ENCODE results near the gene PDE4B. TPM values are rescaled to one million over a fixed set of nuclear protein-coding genes. Genes with fewer than 3 reads are reported as not detected.

The PDE4B gene
- total RNA-seq, 1 experiment from 2014 or later, result 1.4 TPM

- peak; percentile 66 for ATAC-seq
These were observed 548.9 kb downstream of the PDE4B start for GRCh38 chr1:66341446-66342089.

GRCh38 chr1:66342707-66343106 lies 550.0 kb downstream of the PDE4B start:
- H3K79me2 ChIP-seq (ENCODE audit: low read length), result no peaks in the 10 kb centered on the region
- no peak overlapping the region for H3K9ac ChIP-seq (ENCODE audit: low read length)
- H3K9me3 ChIP-seq (ENCODE audit: low read length), result no peaks in the 10 kb centered on the region
- no peak overlapping the region for H3K27ac ChIP-seq (ENCODE audit: low read length)
- H3F3A ChIP-seq (ENCODE audit: low read length, unreplicated experiment), result no peaks in the 10 kb centered on the region
- H3K27me3 ChIP-seq (ENCODE audit: low read length), result no peaks in the 10 kb centered on the region
- ChIA-PET CTCF (no interaction called here), POLR2A (ENCODE audit: unreplicated experiment) (interaction anchor here (0.6 kb wide), 1 partner anchor 48 kb away, joined by 3 read pairs; no protein-coding TSS in a partner anchor)
- peaks cover 26% of the 10 kb centered on the region for H3K4me1 ChIP-seq (ENCODE audit: insufficient read depth, low read length)
- no TSS peak for BruUV-seq (replicated peaks)
- DNase-seq (no peak), ATAC-seq (no peak)
- intact Hi-C loops (cut with micrococcal nuclease), result no loop called here
- H3K36me3 ChIP-seq (ENCODE audit: low read depth, low read length), result no peaks in the 10 kb centered on the region
- no peak overlapping the region for H3K4me2 ChIP-seq (ENCODE audit: low read length)
- TF ChIP-seq EZH2 (IDR thresholded peaks at IDR 0.05; ENCODE audit: low read length, unreplicated experiment) (no peak), EZH2phosphoT487 (IDR thresholded peaks at IDR 0.05; ENCODE audit: borderline replicate concordance, low read length) (no peak), CTCF (conservative IDR thresholded peaks at IDR 0.05; ENCODE audit: low read depth, low read length) (no peak)
- no peaks in the 10 kb centered on the region for H4K20me1 ChIP-seq (ENCODE audit: low read length)
- H2AFZ ChIP-seq (ENCODE audit: low read length), result no peak overlapping the region
- no peak overlapping the region for H3K4me3 ChIP-seq (ENCODE audit: low read length)
- no peaks in the 10 kb centered on the region for H3K9me2 ChIP-seq (replicated peaks; ENCODE audit: low read length)

More at GRCh38 chr1:66341446-66342089, 548.9 kb downstream of the PDE4B start:
- H3K27ac ChIP-seq (ENCODE audit: low read length), result peak overlapping the region; percentile 48
- no peaks in the 10 kb centered on the region for H3F3A ChIP-seq (ENCODE audit: low read length, unreplicated experiment)
- H3K79me2 ChIP-seq (ENCODE audit: low read length), result no peaks in the 10 kb centered on the region
- H3K27me3 ChIP-seq (ENCODE audit: low read length), result no peaks in the 10 kb centered on the region
- POLR2A ChIA-PET (ENCODE audit: unreplicated experiment), result interaction anchor here (0.6 to 0.7 kb wide), 2 partner anchors 11 to 68 kb away, joined by 3 to 4 read pairs; no protein-coding TSS in a partner anchor
- no peak for TF ChIP-seq EZH2 (IDR thresholded peaks at IDR 0.05; ENCODE audit: low read length, unreplicated experiment)
- no peak for TF ChIP-seq CTCF (conservative IDR thresholded peaks at IDR 0.05; ENCODE audit: low read depth, low read length)
- TF ChIP-seq EZH2phosphoT487 (IDR thresholded peaks at IDR 0.05; ENCODE audit: borderline replicate concordance, low read length), result no peak
- H3K9ac ChIP-seq (ENCODE audit: low read length), result no peak overlapping the region
- H4K20me1 ChIP-seq (ENCODE audit: low read length), result no peaks in the 10 kb centered on the region
- intact Hi-C loops (cut with micrococcal nuclease), result no loop called here
- no TSS peak for BruUV-seq (replicated peaks)
- H3K9me3 ChIP-seq (ENCODE audit: low read length), result no peaks in the 10 kb centered on the region
- H3K4me1 ChIP-seq (ENCODE audit: insufficient read depth, low read length), result peaks cover 21% of the 10 kb centered on the region
- H3K4me3 ChIP-seq (ENCODE audit: low read length), result no peak overlapping the region
- H3K36me3 ChIP-seq (ENCODE audit: low read depth, low read length), result no peaks in the 10 kb centered on the region
- CTCF ChIA-PET, result interaction anchor here (0.5 to 0.6 kb wide), 2 partner anchors 100 to 1187 kb away, joined by 3 to 5 read pairs; no protein-coding TSS in a partner anchor
- no peak overlapping the region for H2AFZ ChIP-seq (ENCODE audit: low read length)
- no peaks in the 10 kb centered on the region for H3K9me2 ChIP-seq (replicated peaks; ENCODE audit: low read length)
- H3K4me2 ChIP-seq (ENCODE audit: low read length), result peak overlapping the region; percentile 35; the same call in 1 of the 2 replicates
- DNase-seq, result peak; percentile 26

Measured in PC-3 (cell line).